ENCODE data around the gene VPS37C.

- TF ChIP-seq CTCF (IDR thresholded peaks at IDR 0.05) (no peak), POLR2AphosphoS5 (IDR thresholded peaks at IDR 0.05) (no peak), POLR2A (IDR thresholded peaks at IDR 0.05) (no peak), EP300 (IDR thresholded peaks at IDR 0.05) (no peak)
These were observed 15.2 kb upstream of the VPS37C start for GRCh38 chr11:61176446-61176845.
